Kidney (tissue), 14 donors: ENCODE data around the gene ARHGAP22. TPM values are rescaled to one million over a fixed set of nuclear protein-coding genes. Genes with fewer than 3 reads are reported as not detected.

Source experiments
- DNase-seq, 5 donors: peaks; one replicate each; pipeline ENCODE4 v3.0.0-alpha.2; 2013 to 2020
- FAIRE-seq: peaks from 2 replicates; lab custom pipeline; 2012; peaks lifted over from hg19 to GRCh38; lab: Jason Lieb, UNC
- H3K27ac ChIP-seq, 2 donors: one replicate each; pipeline ENCODE4 v1.7.0; 2013; ENCODE audit warnings: low read depth in 2 of 2, low read length in 2 of 2, inconsistent platforms in 1 of 2
- H3K27me3 ChIP-seq: one replicate; pipeline ENCODE4 v1.7.1; 2013; ENCODE audit warnings: low read length, inconsistent platforms; ENCODE audit not compliant: control insufficient read depth, insufficient read depth
- H3K36me3 ChIP-seq, 3 donors: one replicate each; pipeline versions ENCODE4 v1.7.0 to v1.7.1; 2013; ENCODE audit warnings: low read length in 3 of 3, control low read depth in 1 of 3, inconsistent platforms in 1 of 3; ENCODE audit not compliant: insufficient read depth in 3 of 3, control insufficient read depth in 2 of 3
- H3K4me1 ChIP-seq, 3 donors: one replicate each; pipeline versions ENCODE4 v1.7.0 to v1.7.1; 2013; ENCODE audit warnings: low read length in 3 of 3, inconsistent platforms in 1 of 3, low read depth in 1 of 3; ENCODE audit not compliant: control insufficient read depth in 2 of 3, insufficient read depth in 2 of 3
- H3K4me3 ChIP-seq, 3 donors: one replicate each; pipeline versions ENCODE4 v1.7.0 to v1.8.1; 2013; ENCODE audit warnings: low read length in 3 of 3, control low read depth in 1 of 3, inconsistent platforms in 1 of 3
- H3K9ac ChIP-seq, 3 donors: one replicate each; pipeline versions ENCODE4 v1.7.0 to v1.7.1; 2013; ENCODE audit warnings: low read length in 3 of 3, control low read depth in 1 of 3, inconsistent platforms in 1 of 3
- H3K9me3 ChIP-seq, 3 donors: one replicate each; pipeline versions ENCODE4 v1.7.0 to v1.7.1; 2013; ENCODE audit warnings: low read length in 3 of 3, control low read depth in 1 of 3, inconsistent platforms in 1 of 3; ENCODE audit not compliant: control insufficient read depth in 2 of 3, insufficient read depth in 1 of 3
- intact Hi-C: fragments of 100-400 bp; cut with DNase I; formaldehyde crosslinking; loops from one replicate; pipeline ENCODE4 v1.11.1; 2022
- polyA plus RNA-seq: library from polyadenylated mRNA; stranded (reverse); fragments of 350-450 nt; fragmentation: Illumina TruSeq; extraction: RNeasy Lipid Tissue Mini Kit (QIAGEN cat#74804); gene quantifications from one replicate; pipeline ENCODE4 v1.2.3, GENCODE V29; 2014; ENCODE audit warnings: low read depth, low replicate concordance; ENCODE audit not compliant: insufficient read depth
- total RNA-seq: library from RNA; stranded (reverse); fragmentation: NEBNext Ultra II Directional; extraction: Animal tissue kit (Norgen Biotek cat#: 25700); gene quantifications from one replicate; pipeline ENCODE4 v1.2.1, GENCODE V29; 2021
- TF ChIP-seq, protein P1 (sequence below): IDR thresholded peaks from 3 replicates; pipeline ENCODE4 v1.5.1; 2012; ENCODE audit warnings: mild to moderate bottlenecking, moderate library complexity, borderline replicate concordance; ENCODE audit not compliant: insufficient read depth; ENCODE audit errors: extremely low read depth
- donor health status: control.
- donor health status: control.
- donor health status: control.
- donor health status: control.
- donor health status: control.
- donor health status: DM: yes; HTN: yes; CAD: no.
- donor health status: Normal renal cell carcinoma (clear cell type).

ARHGAP22 gene
- total and polyA plus RNA-seq, 2 donors from 2014 or later, result 0.62 to 6.6 TPM

DNA sequence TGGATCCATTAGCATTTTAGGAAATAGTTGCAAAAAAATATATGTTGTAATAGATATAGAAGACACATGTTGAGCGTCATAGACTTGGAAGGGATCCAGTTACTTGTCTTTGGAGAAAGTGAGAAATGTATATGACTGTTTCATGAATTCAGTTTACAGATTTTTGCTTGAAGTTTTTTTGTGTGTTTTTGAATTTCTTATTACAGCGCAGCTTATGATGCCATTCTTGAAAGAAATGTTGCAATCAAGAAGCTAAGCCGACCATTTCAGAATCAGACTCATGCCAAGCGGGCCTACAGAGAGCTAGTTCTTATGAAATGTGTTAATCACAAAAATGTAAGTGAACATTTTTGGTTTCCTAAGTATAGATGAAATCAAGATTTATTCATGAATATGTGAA is 200.2 kb downstream of the ARHGAP22 start:
- Histone ChIP-seq H3K9ac (no peak overlapping the region), H3K4me1 (peaks cover 0 to 3% (median 1%) of the 10 kb centered on the region in 3 donors), H3K27ac (no peak overlapping the region), H3K4me3 (no peak overlapping the region), H3K36me3 (peaks cover 0 to 3% (median 3%) of the 10 kb centered on the region in 3 donors), H3K9me3 (no peaks in the 10 kb centered on the region), H3K27me3 (no peaks in the 10 kb centered on the region)
- DNase-seq (no peak), FAIRE-seq (no peak)
- TF ChIP-seq, protein P1, sequence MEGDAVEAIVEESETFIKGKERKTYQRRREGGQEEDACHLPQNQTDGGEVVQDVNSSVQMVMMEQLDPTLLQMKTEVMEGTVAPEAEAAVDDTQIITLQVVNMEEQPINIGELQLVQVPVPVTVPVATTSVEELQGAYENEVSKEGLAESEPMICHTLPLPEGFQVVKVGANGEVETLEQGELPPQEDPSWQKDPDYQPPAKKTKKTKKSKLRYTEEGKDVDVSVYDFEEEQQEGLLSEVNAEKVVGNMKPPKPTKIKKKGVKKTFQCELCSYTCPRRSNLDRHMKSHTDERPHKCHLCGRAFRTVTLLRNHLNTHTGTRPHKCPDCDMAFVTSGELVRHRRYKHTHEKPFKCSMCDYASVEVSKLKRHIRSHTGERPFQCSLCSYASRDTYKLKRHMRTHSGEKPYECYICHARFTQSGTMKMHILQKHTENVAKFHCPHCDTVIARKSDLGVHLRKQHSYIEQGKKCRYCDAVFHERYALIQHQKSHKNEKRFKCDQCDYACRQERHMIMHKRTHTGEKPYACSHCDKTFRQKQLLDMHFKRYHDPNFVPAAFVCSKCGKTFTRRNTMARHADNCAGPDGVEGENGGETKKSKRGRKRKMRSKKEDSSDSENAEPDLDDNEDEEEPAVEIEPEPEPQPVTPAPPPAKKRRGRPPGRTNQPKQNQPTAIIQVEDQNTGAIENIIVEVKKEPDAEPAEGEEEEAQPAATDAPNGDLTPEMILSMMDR, result no peak
- intact Hi-C loops, result no loop called here

DNA sequence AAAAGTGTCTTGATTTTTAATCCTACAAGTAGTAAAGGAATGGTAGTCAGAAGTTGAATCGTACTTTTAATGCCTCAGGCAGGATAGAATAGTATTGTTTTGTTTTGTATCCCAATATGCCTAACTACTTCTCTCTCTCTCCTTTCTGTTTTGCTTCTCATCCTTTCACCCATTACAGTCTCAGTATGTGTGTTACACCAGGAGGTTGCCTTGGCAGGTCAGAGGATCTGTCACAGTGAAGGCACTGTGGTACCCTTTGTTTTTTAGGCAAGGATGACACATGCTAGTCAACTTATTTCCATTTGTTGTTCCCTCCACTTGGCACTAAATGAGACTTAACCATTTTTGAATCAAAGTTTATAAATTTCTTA is 204.0 kb downstream of the ARHGAP22 start:
- Histone ChIP-seq H3K36me3 (no peaks in the 10 kb centered on the region), H3K9ac (no peak overlapping the region), H3K27me3 (no peaks in the 10 kb centered on the region), H3K27ac (no peak overlapping the region), H3K4me3 (no peak overlapping the region), H3K9me3 (no peaks in the 10 kb centered on the region), H3K4me1 (peaks cover 0 to 9% (median 7%) of the 10 kb centered on the region in 3 donors)
- DNase-seq (no peak), FAIRE-seq (no peak)
- TF ChIP-seq, protein P1, result no peak
- intact Hi-C loops, result no loop called here

DNA sequence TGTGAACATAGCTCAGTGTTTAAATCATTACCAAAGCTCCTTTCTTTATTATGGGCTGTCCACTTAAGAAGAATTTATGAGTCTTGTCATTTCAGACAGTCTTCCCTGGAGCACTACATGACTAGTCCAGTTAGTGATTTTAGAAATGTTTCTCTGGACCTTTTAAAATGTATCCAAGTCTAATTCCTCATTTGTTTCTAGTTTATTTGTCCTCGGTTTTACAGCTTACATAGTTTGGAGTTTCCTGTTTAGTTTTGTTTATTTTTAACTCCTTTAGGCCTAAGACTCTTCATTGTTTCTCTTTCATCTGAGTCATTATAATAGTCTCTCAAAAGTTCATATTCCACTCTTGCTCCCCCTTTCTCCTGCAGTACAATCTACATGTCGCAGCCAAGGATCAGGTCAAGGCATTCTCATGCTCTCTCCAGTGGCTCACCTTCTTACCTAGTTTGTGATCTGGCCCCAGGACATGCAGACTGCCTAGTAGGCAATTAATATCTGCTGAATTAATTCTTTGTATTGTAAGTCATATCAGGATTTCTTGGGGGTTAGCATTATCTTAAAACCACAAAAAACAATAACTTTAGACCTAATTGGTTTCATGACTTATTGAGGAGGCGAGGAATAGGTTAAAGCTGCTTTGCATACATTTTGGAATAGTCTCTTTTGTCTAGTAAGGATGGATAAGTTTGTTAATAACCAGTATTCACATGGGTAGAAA is 204.6 kb downstream of the ARHGAP22 start:
- Histone ChIP-seq H3K9ac (no peak overlapping the region), H3K9me3 (no peaks in the 10 kb centered on the region), H3K36me3 (no peaks in the 10 kb centered on the region), H3K4me1 (peaks cover 0 to 9% (median 7%) of the 10 kb centered on the region in 3 donors), H3K27me3 (no peaks in the 10 kb centered on the region), H3K4me3 (no peak overlapping the region), H3K27ac (no peak overlapping the region)
- FAIRE-seq (no peak), DNase-seq (no peak)
- TF ChIP-seq, protein P1, result no peak
- intact Hi-C loops, result no loop called here
